Anterior cingulate cortex (tissue), 58 donors: ENCODE data around the gene THG1L.
"Not testable (repeated sequence)": the region's sequence is repeated elsewhere in the genome, so short reads cannot be mapped to it uniquely, and the experiment has no call there.

ENCODE experiments used
- DNase-seq, 58 donors: peaks; one replicate each; lab custom pipeline; 2025; lab: John Stamatoyannopoulos, UW

Gene THG1L

GRCh38 chr5:157731272-157732129, at the start of gene THG1L:
THG1L (plus strand) TSS chr5:157731420; CDS start chr5:157731441, 21 bp downstream.
- DNase-seq: peak; percentile 83 to 100 (median 98)

- no peak for DNase-seq
Observed at GRCh38 chr5:157682257-157682656, 49.0 kb upstream of the THG1L start.

- DNase-seq: not testable (repeated sequence)
Observed at GRCh38 chr5:157686276-157687197, 44.7 kb upstream of the THG1L start.

GRCh38 chr5:157687198-157687554, 44.0 kb upstream of the THG1L start:
- DNase-seq: no peak

DNA sequence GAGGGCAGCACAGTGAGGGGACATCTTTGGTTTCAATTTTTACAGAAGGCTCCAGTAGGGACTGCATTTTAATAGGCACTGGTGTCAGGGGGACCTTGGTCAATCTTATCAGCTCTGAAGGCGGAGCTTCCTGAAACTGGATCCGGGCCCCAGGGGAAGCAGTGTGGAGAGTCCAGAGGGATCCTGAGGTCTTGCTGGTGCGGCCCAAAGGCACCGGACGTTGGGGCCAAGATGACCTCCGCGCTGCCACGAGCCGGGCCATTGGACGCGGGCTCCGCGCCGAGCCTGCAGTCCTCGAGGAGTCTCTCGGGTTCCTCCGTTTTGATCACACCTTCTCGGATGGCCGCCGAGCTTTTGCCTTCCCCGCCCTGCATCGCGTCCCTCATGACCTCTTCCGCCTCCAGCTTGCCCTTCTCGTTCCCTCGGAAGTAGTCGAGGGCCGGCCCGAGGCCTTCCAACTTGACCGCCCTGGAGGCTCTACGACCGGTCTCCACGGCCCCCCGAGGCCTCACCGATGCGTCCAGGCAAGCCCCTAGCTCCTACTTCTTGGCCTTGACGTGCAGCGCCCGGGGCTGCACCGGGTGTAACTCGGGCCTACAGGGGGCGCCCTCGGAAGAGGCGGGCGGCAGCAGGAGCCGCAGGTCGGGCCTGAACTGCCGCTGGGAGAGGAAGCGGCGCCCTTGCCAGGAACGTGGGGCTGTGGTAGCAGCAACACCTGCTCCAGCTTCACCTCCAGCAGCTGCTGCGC, 41.1 kb upstream of the THG1L start:
- no peak for DNase-seq

GRCh38 chr5:157690690-157691433, 40.4 kb upstream of the THG1L start:
- DNase-seq: no peak

GRCh38 chr5:157693816-157694215, 37.4 kb upstream of the THG1L start:
- DNase-seq: not testable (repeated sequence)

- DNase-seq: not testable (repeated sequence)
Observed at GRCh38 chr5:157696154-157696553, 35.1 kb upstream of the THG1L start.

- DNase-seq: not testable (repeated sequence)
Observed at GRCh38 chr5:157698674-157699073, 32.5 kb upstream of the THG1L start.

DNA sequence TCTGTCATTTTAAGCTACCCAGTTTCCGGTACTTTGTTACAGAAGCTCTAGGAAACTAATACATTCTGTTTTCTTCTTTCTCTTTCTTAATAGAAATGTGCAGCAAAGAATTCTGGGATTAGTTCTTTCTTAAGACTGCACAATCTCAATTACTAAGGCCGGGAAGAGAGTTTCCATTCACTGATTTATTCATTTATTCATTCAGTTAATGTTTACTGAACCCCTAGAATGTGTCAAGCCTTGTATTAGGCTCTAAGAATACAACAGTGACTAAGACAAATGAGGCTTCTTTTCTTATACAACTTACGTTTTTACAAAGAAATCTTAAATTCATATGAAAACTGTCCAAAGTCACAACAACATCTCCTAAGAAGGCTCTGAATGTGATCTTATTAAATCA, 27.5 kb upstream of the THG1L start:
- DNase-seq: no peak

GRCh38 chr5:157708866-157709265, 22.4 kb upstream of the THG1L start:
- no peak for DNase-seq

- DNase-seq: no peak
Observed at GRCh38 chr5:157709346-157709745, 21.9 kb upstream of the THG1L start.

DNA sequence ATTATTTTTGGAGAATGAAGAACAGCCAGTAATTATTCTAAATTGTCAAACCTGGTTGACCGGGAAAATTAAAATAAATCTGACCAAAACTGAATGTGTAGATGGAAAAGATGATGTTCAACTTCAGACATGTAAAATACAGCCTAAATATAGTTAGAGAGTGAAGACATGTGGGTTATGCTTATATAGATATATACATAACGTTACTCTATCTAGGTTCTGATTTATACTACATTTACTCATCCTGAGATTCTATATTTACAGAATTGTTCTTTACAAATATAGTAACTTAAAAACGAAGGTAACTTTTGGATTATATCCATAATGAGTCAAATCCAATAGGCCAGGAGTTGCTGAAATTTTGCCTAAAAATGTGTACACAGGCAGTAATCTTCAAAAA, 20.8 kb upstream of the THG1L start:
- DNase-seq: no peak

- no peak for DNase-seq
Observed at GRCh38 chr5:157710882-157711281, 20.3 kb upstream of the THG1L start.

DNA sequence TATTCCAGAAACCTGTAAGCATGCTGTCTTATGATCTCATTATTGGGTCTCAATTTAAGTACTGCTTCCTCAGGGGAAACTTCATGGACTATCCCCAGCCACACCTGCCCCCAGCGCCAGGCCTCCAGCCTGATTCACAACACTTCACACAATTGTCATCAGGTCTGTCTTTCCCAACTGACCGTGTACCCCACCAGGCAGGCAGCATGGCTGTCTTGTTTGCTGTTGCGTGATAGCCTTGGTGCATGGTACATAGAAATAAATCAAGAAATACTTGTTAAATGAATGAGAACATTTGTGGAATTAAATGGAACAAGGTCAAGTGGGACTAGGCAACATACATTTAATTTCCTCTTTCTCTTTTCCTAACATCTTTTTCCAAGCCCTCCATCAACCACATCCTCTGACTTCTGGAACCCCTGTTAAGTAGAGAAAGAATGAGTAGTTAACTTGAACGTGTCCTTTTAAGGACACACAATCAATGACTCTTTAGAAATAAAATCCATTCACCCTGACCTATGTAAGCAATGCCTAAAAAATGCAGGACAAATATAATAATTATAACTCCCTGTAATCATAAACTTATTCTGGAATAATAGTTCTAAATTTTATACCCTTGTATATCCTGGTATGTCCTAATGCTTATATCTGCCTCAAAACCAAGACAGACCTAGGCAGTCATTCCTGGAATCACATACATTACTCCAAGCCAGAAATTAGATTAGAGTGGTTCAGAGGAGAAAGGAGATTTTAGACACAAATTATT, 17.2 kb upstream of the THG1L start:
- no peak for DNase-seq

- no peak for DNase-seq
Observed at GRCh38 chr5:157714596-157714864, 16.7 kb upstream of the THG1L start.

- peak in 26 of 58 donors; percentile 2 to 67 (median 14) for DNase-seq
Observed at GRCh38 chr5:157718519-157718918, 12.7 kb upstream of the THG1L start.

GRCh38 chr5:157719245-157719644, 12.0 kb upstream of the THG1L start:
- no peak for DNase-seq

DNA sequence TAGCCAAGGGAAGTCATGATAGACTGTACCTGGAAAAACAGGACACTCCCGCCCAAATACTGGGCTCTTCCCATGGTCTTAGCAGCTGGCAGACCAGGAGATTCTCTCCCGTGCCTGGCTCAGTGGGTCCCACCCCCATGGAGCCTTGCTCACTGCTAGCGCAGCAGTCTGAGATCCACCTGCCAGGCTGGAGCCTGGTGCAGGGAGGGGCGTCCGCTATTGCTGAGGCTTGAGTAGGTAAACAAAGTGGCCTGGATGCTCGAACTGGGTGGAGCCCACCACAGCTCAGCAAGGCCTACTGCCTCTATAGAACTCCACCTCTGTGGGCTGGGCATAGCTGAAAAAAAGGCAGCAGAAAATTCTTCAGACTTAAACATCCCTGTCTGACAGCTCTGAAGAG, 10.1 kb upstream of the THG1L start:
- DNase-seq: no peak
